ENCODE measurements around the gene UBC. TPM values are rescaled to one million over a fixed set of nuclear protein-coding genes. Genes with fewer than 3 reads are reported as not detected.

The UBC gene
- total and polyA plus RNA-seq, 9 of the 15 experiments (the other 6 are each of a cell fraction or from before 2014, with no cell fraction given) = 533 to 1,153 (median 813) TPM

- TF ChIP-seq, protein P1, sequence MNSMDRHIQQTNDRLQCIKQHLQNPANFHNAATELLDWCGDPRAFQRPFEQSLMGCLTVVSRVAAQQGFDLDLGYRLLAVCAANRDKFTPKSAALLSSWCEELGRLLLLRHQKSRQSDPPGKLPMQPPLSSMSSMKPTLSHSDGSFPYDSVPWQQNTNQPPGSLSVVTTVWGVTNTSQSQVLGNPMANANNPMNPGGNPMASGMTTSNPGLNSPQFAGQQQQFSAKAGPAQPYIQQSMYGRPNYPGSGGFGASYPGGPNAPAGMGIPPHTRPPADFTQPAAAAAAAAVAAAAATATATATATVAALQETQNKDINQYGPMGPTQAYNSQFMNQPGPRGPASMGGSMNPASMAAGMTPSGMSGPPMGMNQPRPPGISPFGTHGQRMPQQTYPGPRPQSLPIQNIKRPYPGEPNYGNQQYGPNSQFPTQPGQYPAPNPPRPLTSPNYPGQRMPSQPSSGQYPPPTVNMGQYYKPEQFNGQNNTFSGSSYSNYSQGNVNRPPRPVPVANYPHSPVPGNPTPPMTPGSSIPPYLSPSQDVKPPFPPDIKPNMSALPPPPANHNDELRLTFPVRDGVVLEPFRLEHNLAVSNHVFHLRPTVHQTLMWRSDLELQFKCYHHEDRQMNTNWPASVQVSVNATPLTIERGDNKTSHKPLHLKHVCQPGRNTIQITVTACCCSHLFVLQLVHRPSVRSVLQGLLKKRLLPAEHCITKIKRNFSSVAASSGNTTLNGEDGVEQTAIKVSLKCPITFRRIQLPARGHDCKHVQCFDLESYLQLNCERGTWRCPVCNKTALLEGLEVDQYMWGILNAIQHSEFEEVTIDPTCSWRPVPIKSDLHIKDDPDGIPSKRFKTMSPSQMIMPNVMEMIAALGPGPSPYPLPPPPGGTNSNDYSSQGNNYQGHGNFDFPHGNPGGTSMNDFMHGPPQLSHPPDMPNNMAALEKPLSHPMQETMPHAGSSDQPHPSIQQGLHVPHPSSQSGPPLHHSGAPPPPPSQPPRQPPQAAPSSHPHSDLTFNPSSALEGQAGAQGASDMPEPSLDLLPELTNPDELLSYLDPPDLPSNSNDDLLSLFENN (IDR thresholded peaks at IDR 0.05; ENCODE audit: low read depth in 2 of 2, low read length in 2 of 2) = peak in 1 of 2 experiments; percentile 72; a peak in 1 of 4 replicates
- TF ChIP-seq NCOA4 (IDR thresholded peaks at IDR 0.05; ENCODE audit: partially characterized antibody) = no peak
- no peak for TF ChIP-seq PYGO2 (tag; IDR thresholded peaks at IDR 0.05)
- TF ChIP-seq BMI1 (IDR thresholded peaks at IDR 0.05; ENCODE audit: low read length) = no peak
- TF ChIP-seq, protein P2, sequence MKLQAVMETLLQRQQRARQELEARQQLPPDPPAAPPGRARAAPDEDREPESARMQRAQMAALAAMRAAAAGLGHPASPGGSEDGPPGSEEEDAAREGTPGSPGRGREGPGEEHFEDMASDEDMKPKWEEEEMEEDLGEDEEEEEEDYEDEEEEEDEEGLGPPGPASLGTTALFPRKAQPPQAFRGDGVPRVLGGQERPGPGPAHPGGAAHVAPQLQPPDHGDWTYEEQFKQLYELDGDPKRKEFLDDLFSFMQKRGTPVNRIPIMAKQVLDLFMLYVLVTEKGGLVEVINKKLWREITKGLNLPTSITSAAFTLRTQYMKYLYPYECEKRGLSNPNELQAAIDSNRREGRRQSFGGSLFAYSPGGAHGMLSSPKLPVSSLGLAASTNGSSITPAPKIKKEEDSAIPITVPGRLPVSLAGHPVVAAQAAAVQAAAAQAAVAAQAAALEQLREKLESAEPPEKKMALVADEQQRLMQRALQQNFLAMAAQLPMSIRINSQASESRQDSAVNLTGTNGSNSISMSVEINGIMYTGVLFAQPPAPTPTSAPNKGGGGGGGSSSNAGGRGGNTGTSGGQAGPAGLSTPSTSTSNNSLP (IDR thresholded peaks at IDR 0.05; ENCODE audit: borderline replicate concordance, low read depth, low read length) = 0 out of 2 replicates have a peak, but pooled peaks have one; percentile 16
- no peak for TF ChIP-seq GTF2A2 (tag; IDR thresholded peaks at IDR 0.05)
- no peak for TF ChIP-seq JUNB (CRISPR knock-in tag; conservative IDR thresholded peaks at IDR 0.05)
- peak in 1 of 2 experiments; percentile 75; a peak in 1 of 4 replicates for TF ChIP-seq ARNT (IDR thresholded peaks at IDR 0.05)
- no peak; the same call in 1 of the 2 replicates for TF ChIP-seq NCOR1 (IDR thresholded peaks at IDR 0.05)
- TF ChIP-seq PHF20 (IDR thresholded peaks at IDR 0.05; ENCODE audit: partially characterized antibody) = peak; percentile 67
- no peak for TF ChIP-seq ZNF3 (CRISPR knock-in tag; IDR thresholded peaks at IDR 0.05)
- TF ChIP-seq ZNF184 (CRISPR knock-in tag; IDR thresholded peaks at IDR 0.05) = no peak
- TF ChIP-seq ZNF707 (CRISPR knock-in tag; conservative IDR thresholded peaks at IDR 0.05) = no peak
- TF ChIP-seq YY1 (IDR thresholded peaks at IDR 0.05; ENCODE audit: borderline replicate concordance in 1 of 3, control insufficient read depth in 1 of 3, extremely low read depth in 1 of 3, insufficient read depth in 3 of 3, insufficient read length in 1 of 3, insufficient replicate concordance in 2 of 3, low read depth in 1 of 3, low read length in 2 of 3) = peak in 2 of 3 experiments; percentile 37 to 67
- TF ChIP-seq CHD2 (IDR thresholded peaks at IDR 0.05; ENCODE audit: low read depth, low read length) = 0 out of 2 replicates have a peak, but pooled peaks have one; percentile 28
- peak; percentile 52; the same call in 1 of the 2 replicates for TF ChIP-seq SMARCA5 (IDR thresholded peaks at IDR 0.05)
- TF ChIP-seq POLR2AphosphoS2 (IDR thresholded peaks at IDR 0.05; ENCODE audit: low read length) = no peak
- TF ChIP-seq MAFF (IDR thresholded peaks at IDR 0.05; ENCODE audit: low read length) = 0 out of 2 replicates have a peak, but pooled peaks have one; percentile 1
- peak; percentile 61; the same call in 1 of the 2 replicates for TF ChIP-seq SMARCA4 (IDR thresholded peaks at IDR 0.05)
- TF ChIP-seq KDM2B (CRISPR knock-in tag; IDR thresholded peaks at IDR 0.05) = no peak
- TF ChIP-seq ZC3H4 (CRISPR knock-in tag; IDR thresholded peaks at IDR 0.05; ENCODE audit: borderline replicate concordance) = no peak
- peak in 1 of 2 experiments; percentile 91; a peak in 2 of 4 replicates for TF ChIP-seq RCOR1 (IDR thresholded peaks at IDR 0.05; ENCODE audit: borderline replicate concordance in 1 of 2, low read depth in 2 of 2, low read length in 2 of 2)
- peak; percentile 18 for TF ChIP-seq CBFA2T3 (IDR thresholded peaks at IDR 0.05)
- TF ChIP-seq CBX5 (IDR thresholded peaks at IDR 0.05; ENCODE audit: borderline replicate concordance, low read depth) = 0 out of 2 replicates have a peak, but pooled peaks have one; percentile 33
- 0 out of 2 replicates have a peak, but pooled peaks have one; percentile 62 for TF ChIP-seq SMARCC2 (IDR thresholded peaks at IDR 0.05; ENCODE audit: low read depth)
Measured at GRCh38 chr12:124940393-124941169, 26.1 kb upstream of the UBC start (continued).

All from K562 (cell line).